Spleen (tissue), 7 donors: ENCODE results near the gene CRYBG1.

Source experiments
- POLR2A ChIP-seq, 3 donors: fragments of 450-650 bp; IDR thresholded peaks; one replicate each; pipeline ENCODE4 v1.5.1; 2017; ENCODE audit warnings: antibody characterized with exemption in 3 of 3, mild to moderate bottlenecking in 1 of 3
- POLR2AphosphoS5 ChIP-seq, 3 donors: sonication (generic); formaldehyde crosslinking; IDR thresholded peaks; one replicate each; pipeline ENCODE4 v1.5.1; 2017; ENCODE audit warnings: antibody characterized with exemption in 3 of 3
- TF ChIP-seq, protein P1 (sequence below), 11 experiments: fragments of 200-600 bp in 7 of 11; fragments of 450-650 bp in 4 of 11; sonication (generic) in 4 of 11; IDR thresholded peaks in 8 of 11; conservative IDR thresholded peaks in 3 of 11; 1 replicate in 7 of 11; 2 replicates in 4 of 11; pipeline versions ENCODE4 v1.4.0 to v1.8.0; 2016 to 2021; ENCODE audit warnings: antibody characterized with exemption in 11 of 11, inconsistent platforms in 4 of 11, mild to moderate bottlenecking in 1 of 11
- donor health status: DM: no; HTN: no; CAD: no; lungs with moderate emphysema.
- donor health status: DM: no; HTN: no; CAD: no.
- donor health status: DM: no; HTN: no; CAD: no.

DNA sequence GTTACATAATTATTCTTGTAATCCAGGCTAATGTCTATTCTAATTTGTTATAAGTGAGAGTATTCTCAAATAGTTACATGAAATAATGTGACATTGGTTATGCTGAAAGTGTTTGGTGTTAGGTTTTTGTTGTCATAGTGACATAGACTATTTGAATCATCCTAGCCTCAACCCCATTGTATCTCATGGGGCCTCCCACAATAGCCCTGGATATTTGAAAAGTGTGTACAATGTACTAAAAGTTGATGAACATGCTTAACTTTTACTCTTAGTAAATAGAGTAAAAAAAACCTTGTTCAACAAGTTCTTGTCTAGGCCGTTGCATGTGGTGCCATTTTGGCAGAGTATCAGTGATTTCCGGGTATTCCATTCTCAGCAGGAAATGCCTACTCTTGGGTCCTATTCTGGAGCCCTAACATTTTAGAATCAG, 185.8 kb downstream of the CRYBG1 start:
- TF ChIP-seq, protein P1, sequence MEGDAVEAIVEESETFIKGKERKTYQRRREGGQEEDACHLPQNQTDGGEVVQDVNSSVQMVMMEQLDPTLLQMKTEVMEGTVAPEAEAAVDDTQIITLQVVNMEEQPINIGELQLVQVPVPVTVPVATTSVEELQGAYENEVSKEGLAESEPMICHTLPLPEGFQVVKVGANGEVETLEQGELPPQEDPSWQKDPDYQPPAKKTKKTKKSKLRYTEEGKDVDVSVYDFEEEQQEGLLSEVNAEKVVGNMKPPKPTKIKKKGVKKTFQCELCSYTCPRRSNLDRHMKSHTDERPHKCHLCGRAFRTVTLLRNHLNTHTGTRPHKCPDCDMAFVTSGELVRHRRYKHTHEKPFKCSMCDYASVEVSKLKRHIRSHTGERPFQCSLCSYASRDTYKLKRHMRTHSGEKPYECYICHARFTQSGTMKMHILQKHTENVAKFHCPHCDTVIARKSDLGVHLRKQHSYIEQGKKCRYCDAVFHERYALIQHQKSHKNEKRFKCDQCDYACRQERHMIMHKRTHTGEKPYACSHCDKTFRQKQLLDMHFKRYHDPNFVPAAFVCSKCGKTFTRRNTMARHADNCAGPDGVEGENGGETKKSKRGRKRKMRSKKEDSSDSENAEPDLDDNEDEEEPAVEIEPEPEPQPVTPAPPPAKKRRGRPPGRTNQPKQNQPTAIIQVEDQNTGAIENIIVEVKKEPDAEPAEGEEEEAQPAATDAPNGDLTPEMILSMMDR (IDR thresholded peaks at IDR 0.05 in 8 of 11, conservative IDR thresholded peaks at IDR 0.05 in 3 of 11): no peak
- no peak for TF ChIP-seq POLR2A (IDR thresholded peaks at IDR 0.05)
- TF ChIP-seq POLR2AphosphoS5 (IDR thresholded peaks at IDR 0.05): no peak
